HG03025 (cell line): ENCODE measurements around the gene PYDC1.
"Not testable (repeated sequence)": the region's sequence is repeated elsewhere in the genome, so short reads cannot be mapped to it uniquely, and the experiment has no call there.

Source experiments
- ATAC-seq: cut with Tn5 transposase; IDR thresholded peaks from one replicate; pipeline ENCODE4 v1.9.1; 2021; ENCODE audit warnings: mild to moderate bottlenecking, moderate library complexity; ENCODE audit not compliant: unreplicated experiment, low FRiP score

PYDC1 gene

DNA sequence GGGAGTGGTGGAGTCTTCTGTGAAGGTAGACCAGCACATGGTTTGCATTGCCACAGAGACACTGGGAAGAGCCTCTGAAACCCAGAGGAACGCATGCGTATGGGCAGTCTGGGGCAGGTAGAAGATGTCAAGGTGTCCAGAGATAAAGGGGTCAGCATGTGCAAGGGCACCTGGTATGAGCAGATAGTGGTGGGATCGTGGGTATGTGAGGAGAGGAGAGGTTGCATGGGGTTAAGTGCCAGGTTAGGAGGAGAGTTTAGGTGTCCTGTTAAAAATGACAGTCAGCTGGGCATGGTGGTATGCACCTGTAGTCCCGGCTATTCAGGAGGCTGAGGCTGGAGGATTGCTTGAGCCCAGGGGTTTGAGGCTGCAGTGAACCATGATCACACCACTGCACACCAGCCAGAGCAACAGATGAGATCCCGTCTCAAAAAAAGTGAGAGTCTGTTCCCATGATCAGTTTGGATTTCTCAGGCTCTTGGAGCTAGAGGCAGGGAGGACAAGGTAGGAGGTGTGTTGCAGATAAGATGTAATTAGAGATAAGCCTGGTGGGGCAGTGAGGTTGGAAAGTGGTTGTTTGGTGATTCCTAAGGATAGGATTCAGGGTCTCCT lies 17.4 kb downstream of the PYDC1 start:
- ATAC-seq = no peak

DNA sequence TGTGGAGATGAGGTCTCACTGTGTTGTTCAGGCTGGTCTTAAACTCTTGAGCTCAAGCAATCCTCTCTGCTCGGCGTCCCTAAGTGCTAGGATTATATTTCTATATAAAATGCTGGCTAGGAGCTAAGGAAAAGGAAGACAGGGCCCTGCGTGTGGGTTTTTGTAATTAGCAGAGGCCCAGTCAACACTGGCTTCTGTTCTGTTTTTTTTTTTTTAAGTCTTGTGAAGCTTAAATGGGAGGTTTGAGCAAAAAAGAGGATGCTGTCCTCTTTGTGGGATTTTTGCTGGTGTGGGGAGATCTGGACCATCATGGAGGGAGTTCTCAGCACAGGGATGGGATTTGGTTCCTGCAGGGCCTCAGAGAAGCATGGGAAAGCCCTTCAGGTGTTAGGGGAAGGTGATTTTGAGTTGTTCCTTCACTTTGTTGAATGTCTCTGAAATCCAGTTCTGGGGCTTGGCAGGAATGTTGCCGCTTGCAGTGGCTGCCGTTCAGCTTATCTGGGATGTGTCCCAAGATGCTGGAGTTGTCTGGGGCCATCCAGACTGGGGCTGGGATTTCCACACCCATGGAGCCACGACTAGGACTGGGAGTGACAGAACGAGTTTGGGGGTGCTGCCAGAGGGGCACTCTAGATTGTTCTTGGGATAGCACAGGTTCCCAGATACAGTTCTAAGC lies 18.6 kb downstream of the PYDC1 start:
- no peak for ATAC-seq

DNA sequence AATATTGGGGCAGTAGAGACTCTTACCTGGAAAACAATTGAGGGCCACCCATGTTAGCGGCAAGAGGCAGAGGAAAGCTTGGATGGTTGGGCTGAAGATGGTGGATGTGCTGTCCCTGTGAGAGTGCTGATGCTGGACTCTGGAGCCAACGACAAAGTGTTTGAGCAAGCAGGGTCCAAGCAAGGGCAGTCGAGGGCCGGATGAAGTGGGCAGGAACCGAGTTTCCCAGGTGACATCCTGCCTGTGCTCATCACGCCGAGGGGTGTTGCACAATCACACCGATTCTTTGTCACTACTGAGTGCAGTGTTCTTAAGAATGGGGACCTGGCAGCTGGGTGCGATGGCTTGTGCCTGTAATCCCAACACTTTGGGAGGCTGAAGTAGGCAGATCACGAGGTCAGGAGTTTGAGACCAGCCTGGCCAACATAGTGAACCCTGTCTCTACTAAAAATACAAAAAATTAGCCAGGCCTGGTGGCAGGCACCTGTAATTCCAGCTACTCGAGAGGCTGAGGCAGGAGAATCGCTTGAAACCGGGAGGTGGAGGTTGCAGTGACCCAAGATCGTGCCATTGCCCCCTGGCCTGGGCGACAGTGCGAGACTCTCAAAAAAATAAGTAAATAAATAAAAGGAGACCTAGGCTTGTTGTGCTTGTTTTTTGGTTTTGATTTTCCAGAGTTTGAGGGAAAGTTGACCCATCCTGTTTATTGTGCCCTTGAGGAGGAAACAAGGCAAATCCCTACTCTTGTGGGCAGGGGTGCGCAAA lies 20.4 kb downstream of the PYDC1 start:
- ATAC-seq = no peak

DNA sequence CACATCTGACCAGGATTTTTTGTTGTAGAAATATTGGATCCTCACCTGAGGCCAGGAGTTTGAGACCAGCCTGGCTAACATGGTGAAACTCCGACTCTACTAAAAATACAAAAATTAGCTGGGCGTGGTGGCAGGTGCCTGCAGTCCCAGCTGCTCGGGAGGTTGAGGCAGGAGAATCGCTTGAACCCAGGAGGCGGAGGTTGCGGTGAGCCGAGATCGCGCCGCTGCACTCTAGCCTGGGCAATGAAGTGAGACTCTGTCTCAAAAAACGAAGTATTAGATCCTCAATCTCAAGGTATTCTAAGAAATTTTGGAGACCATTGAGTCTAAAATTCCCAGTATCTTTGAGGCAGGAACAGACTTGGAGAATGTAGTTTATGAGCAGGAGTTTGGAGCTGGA lies 21.1 kb downstream of the PYDC1 start:
- ATAC-seq = not testable (repeated sequence)

DNA sequence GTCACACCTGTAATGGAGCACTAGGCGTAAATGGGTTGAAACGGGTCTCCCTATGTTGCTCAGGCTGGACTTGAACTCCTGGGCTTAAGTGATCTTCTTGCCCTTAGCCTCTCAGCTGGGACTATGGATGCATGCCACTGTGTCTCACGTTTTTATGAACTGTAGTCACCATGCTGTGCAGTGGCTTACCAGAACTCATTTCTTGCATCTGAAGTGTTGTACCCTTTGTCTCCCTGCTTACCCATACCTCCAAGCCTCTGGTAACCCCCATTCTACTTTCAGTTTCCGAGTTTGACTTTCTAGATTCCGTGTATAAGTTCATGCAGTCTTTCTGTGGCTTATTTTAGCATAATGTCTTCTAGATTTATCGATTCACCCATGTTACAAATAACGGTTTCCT lies 22.0 kb downstream of the PYDC1 start:
- ATAC-seq = no peak

GRCh38 chr16:31193874-31194273 lies 23.1 kb downstream of the PYDC1 start:
- no peak for ATAC-seq

DNA sequence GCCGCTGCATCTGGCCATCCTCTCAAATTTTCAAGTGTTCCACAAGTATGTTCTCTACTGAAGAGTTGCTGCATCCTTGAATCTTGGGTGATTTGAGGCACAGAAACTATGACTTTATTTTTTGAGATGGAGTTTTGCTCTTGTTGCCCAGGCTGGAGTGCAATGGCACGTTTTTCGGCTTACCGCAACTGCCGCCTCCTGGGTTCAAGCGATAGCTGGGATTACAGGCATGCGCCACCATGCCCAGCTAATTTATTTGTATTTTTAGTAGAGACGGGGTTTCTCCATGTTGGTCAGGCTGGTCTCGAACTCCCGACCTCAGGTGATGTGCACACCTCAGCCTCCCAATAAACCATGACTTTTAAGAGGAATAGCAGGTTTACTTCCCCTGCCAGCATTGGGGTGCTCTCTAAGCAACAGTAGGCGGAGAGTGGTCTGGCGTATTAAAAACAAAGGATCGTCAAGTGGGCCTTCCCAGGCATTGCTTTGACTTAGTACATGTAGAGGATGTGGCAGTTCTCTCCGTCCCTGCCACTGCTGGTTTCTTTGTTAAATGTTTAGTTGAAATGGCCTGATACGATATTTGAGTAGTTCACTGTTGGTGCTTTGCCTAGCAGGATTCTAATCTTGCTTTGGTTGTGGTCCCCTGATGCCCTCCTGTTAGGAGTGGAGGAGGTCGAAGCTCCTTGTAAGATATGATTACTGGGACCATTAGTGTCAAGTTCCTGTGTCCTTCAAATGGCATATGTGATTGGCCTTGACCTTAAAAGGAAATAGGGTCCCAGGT lies 23.9 kb downstream of the PYDC1 start:
- no peak for ATAC-seq

DNA sequence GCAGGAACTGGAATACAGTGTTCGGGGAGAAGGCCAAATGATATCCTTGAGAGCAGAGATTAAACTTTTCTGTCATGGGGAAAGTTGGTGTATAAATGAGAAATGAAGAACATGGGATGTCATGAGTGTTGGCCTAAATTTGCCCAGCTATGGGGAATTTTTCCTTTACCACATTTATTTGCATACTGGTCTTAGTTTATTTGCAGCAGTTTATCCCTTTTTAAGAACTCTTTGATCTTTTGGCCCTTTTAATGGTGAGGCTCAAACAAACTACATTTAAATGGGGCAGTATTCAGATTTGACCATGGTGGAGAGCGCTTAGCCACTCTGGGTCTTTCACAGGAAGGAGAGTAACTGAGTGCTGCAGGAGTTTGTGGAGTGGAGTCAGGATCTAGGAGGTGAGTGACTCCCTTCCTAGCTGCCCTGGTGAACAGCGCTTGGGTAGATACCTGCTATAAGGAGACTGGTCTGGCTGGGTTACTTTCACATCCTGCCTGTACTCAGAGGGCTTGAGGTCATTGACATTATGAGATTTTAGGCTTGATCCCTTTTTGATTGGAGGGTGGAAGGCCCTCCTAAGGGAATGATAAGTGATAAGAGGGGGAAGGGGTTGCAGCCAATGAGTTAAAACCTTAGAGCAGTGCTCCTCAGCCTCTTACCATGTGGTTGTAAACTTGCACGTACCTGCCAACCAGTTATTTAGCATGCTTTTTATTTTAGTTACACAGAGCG lies 25.1 kb downstream of the PYDC1 start:
- ATAC-seq = no peak

DNA sequence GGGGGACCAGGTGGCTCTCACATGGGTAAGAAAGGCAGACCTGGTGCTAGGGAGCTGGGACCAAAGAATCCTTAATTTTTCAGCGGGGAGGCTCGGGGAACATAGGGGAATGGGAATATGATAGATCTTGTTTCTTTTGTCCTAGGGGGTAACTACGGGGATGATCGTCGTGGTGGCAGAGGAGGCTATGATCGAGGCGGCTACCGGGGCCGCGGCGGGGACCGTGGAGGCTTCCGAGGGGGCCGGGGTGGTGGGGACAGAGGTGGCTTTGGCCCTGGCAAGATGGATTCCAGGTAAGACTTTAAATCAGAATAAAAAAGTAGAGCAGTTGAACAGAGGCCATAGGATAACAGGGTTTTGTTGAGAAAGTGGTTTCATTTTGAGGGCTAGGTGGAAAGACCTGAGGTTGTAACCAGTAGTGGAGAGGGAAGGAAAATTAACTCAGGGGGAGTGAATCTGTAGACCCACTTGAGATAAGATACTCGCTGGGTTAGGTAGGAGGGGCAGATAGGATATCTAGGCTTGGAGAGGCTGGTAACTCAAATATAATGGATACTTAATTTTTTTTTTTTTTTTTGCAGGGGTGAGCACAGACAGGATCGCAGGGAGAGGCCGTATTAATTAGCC lies 26.0 kb downstream of the PYDC1 start:
- no peak for ATAC-seq

GRCh38 chr16:31190061-31190460 lies 26.9 kb downstream of the PYDC1 start:
- ATAC-seq = no peak

DNA sequence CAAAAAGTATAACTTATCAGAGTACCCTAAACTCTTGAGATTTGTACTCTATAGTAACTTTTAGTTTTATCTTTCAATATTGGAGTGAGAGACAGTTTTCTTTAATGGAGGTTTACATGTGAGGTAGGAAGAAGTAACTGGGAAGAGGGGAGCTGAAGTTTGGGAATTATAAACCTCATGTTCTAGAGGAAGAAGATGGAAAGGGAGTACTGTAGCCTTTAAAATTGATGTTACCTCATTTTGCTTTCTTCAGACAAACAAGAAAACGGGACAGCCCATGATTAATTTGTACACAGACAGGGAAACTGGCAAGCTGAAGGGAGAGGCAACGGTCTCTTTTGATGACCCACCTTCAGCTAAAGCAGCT lies 27.5 kb downstream of the PYDC1 start:
- ATAC-seq = no peak

DNA sequence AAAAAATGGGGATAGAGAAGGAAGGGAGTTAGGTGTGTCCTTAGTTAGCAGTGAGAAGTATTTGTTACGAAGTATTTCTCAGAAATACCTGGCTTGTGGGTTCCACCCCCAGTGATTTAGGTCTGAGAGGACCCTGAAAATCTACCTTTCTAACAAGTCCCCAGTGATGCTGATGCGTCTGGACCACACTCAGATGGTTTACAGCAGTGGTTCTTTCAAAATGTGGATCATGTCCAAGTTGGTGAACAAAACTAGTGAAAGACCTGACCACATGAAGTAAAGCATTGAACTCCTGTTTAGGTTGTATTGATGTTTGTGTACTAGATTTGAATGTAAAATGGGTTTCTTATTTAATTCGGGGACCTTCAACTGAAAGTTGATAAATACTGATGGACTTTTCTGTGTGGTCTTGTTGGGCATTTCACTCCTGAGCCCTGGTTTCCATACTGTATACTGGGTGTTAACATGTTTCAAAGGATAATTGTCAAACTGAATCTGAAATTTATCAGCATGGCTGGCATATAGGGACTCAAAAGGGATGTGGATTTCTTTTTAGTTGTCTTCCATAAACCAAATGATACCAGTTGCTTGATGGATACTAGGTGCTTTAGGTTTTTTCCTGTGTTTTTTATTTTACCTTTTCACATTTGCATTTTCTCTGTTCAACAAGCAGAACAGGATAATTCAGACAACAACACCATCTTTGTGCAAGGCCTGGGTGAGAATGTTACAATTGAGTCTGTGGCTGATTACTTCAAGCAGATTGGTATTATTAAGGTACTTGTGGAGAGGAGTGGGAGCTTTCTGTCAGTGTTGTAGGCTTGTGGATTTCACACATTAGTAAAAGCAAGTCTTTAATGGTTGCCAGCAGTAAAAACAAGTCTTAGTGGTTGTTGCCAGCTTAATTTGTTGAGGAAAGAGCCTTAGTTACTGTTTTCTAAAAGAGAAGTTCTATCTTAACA lies 28.2 kb downstream of the PYDC1 start:
- ATAC-seq = no peak

DNA sequence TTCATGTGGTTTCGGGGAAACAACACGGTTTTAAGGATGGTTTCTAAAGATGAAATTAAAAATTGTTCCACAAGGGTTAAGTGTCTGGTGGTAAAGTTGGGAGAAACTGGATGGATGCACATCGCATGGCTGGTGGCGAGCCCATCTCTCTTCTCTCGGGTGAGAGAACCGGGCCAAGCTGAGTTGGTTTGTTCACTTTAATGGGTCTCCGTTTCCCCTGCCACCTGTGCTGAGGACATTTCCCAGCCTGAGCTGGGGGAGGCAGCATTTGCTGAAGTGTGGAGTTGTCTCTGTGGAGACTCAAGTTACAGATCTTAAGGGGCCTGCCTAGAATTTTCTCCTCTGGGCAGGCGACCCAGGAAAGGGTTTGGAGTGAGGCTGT lies 29.1 kb downstream of the PYDC1 start:
- ATAC-seq = no peak

DNA sequence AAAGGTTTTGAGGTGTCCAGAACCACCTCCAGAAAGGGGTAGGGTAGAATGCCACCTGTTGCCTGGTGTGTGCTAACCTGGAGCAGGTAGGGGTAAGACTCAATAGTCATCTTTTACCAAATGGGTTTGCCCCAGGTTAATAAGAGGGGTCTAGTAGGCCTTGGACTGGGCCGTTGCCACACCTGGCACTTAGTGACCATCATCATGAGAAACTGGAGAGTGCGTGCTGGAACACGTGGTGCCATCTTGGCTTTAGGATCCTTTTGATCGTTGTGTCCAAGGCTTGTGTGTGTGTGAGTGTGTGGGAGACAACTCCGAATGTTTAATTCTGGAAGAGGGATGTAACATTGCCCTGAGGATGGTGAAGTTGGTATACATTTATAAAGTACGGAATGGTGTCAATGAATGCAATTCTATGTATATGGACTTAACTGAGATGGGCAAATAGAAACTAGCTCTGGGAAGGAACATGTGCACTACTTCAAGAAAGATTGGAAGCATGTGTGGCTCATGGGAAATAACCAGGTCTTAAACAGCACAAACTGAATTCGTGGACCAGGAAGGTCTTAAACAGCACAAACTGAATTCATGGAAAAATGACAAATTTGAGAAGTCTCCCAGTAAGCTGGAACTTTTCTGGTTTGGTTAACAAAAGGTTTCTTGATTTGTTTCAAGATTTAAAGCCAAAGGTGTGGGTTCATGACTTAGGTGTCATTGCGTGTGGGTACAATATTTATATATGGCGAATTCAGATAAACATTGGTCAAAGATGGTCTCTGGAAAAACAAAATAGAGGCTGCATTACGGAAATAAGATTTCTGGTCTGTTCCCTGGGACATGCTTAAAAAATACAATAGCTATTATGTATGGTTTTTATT lies 29.8 kb downstream of the PYDC1 start:
- no peak for ATAC-seq

DNA sequence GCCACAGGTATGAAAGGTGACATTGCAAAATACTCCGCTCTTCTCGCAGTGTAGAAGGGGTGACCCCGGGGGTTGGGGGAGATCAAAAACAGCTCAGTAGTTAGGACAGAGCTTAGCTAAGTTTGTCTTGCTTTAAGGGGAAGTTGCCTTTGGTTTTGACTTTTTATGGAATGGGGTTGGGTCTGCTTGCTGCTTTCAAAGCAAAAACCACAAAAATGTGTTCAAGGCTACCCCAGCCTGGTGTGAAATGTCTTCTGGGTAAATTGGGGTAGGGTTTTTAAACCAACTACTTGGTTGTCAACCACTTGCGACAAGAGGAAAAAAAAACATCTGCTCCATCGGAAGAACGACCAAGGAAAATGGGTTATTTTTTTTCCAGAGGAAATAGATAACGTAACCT lies 30.8 kb downstream of the PYDC1 start:
- ATAC-seq = no peak

DNA sequence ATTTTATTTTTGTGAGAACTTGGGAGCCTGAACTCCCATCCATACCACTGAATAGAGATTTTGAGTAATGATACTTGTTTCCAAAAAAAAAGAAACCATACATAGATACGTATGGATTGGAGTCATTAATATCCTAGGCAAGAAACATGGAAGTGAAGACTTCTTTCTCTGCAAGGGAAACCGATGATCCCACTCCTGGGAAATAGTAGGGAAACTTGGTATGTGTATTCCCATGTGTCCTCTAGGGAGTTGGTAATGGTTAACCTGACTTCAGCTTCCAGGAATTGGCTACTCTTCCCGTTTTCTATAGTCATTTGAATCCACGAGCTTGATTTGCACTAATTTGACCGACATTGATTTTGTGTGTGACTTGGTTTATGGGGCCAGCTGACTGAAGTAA lies 31.6 kb downstream of the PYDC1 start:
- ATAC-seq = no peak

- ATAC-seq = no peak
These were observed 32.0 kb downstream of the PYDC1 start for GRCh38 chr16:31184888-31185287.
